ENCODE results near the gene MAPK12.

DNA sequence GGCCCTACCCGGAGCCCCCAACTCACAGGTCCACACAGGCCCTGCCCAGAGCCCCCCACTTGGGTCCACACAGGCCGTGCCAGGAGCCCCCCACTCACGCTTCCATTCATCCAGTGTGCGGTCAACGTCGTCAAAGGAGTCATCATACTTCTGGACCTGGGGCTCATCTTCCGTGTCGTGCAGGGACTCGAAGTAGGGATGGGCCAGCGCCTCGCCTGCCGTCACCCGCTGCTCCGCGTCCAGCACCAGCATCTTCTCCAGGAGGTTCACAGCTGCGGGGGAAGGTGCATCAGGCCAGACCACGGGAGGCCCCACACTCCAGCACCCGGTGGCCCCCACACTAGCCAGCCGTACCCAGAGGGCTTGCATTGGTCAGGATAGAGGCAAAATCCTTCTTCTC, 6.4 kb downstream of the MAPK12 start:
- TF ChIP-seq POLR2A (IDR thresholded peaks at IDR 0.05; ENCODE audit: extremely low read depth, insufficient read length), result no peak
- TF ChIP-seq, protein P1, sequence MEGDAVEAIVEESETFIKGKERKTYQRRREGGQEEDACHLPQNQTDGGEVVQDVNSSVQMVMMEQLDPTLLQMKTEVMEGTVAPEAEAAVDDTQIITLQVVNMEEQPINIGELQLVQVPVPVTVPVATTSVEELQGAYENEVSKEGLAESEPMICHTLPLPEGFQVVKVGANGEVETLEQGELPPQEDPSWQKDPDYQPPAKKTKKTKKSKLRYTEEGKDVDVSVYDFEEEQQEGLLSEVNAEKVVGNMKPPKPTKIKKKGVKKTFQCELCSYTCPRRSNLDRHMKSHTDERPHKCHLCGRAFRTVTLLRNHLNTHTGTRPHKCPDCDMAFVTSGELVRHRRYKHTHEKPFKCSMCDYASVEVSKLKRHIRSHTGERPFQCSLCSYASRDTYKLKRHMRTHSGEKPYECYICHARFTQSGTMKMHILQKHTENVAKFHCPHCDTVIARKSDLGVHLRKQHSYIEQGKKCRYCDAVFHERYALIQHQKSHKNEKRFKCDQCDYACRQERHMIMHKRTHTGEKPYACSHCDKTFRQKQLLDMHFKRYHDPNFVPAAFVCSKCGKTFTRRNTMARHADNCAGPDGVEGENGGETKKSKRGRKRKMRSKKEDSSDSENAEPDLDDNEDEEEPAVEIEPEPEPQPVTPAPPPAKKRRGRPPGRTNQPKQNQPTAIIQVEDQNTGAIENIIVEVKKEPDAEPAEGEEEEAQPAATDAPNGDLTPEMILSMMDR (IDR thresholded peaks at IDR 0.05; ENCODE audit: low read depth, low read length), result no peak

Measured in NB4 (cell line).